Bronchial epithelial cell (primary cell): Measurements from ENCODE around the gene SCRN3. TPM values are rescaled to one million over a fixed set of nuclear protein-coding genes. Genes with fewer than 3 reads are reported as not detected.

ENCODE experiments used
- DNase-seq: peaks from one replicate; pipeline ENCODE4 v3.0.0-alpha.2; 2010; ENCODE audit warnings: low read depth
- FAIRE-seq: peaks from 2 replicates; lab custom pipeline; 2011; peaks lifted over from hg19 to GRCh38; lab: Jason Lieb, UNC
- H3K27me3 ChIP-seq: 2 replicates; pipeline ENCODE4 v1.5.1; 2011; ENCODE audit warnings: low read length; ENCODE audit not compliant: control insufficient read depth, insufficient read depth
- H3K36me3 ChIP-seq: 2 replicates; pipeline ENCODE4 v1.5.1; 2011; ENCODE audit warnings: low read length; ENCODE audit not compliant: control insufficient read depth, insufficient read depth
- H3K4me3 ChIP-seq: 2 replicates; pipeline ENCODE4 v1.5.1; 2011; ENCODE audit warnings: mild to moderate bottlenecking, low read depth, low read length, control low read depth
- total RNA-seq: library from RNA; depleted of rRNA; stranded (reverse); fragments of >200 nt; gene quantifications from 2 replicates; pipeline ENCODE4 v1.2.1, GENCODE V29; 2014
- TF ChIP-seq, protein P1 (sequence below): IDR thresholded peaks from 2 replicates; pipeline ENCODE4 v1.5.1; 2011; ENCODE audit warnings: mild to moderate bottlenecking, moderate library complexity, low read length, control low read depth, inconsistent platforms; ENCODE audit not compliant: insufficient read depth, severe bottlenecking

Gene SCRN3
- total RNA-seq, 1 donor from 2014 or later = 20.0 TPM

DNA sequence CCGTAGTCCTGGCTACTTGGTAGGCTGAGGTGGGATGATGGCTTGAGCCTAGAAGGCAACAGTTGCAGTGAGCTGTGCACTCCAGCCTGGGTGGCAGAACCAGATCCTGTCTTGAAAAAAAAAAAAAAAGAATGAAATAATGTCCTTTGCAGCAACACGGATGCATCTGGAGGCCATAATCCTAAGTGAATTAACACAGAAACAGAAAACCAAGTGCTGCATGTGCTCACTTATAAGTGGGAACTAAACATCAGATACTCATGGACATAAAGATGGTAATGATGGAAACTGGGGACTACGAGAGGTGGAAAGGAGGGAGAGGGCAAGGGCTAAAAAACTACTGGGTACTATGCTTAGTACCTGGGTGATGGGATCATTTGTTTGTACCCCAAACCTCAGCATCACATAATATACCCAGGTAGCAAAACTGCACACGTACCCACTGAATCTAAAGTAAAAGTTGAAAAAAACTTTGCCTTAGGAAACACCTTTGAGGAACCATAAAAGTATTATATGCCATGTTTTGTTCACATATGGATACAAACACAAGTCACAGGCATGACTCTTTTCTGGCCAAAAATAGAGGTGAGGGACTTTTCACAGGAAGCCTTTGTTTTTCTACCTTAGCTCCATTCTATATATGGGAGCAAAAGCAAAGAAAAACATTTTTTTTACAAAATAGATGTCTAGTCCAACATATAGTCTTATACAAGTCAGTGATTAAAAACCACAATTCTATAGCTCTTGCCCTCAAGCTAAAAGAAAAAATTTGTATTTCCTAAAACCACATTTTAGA, 54.7 kb downstream of the SCRN3 start:
- FAIRE-seq (no peak), DNase-seq (no peak)
- H3K36me3 ChIP-seq = no peaks in the 10 kb centered on the region
- no peak overlapping the region for H3K4me3 ChIP-seq
- TF ChIP-seq, protein P1, sequence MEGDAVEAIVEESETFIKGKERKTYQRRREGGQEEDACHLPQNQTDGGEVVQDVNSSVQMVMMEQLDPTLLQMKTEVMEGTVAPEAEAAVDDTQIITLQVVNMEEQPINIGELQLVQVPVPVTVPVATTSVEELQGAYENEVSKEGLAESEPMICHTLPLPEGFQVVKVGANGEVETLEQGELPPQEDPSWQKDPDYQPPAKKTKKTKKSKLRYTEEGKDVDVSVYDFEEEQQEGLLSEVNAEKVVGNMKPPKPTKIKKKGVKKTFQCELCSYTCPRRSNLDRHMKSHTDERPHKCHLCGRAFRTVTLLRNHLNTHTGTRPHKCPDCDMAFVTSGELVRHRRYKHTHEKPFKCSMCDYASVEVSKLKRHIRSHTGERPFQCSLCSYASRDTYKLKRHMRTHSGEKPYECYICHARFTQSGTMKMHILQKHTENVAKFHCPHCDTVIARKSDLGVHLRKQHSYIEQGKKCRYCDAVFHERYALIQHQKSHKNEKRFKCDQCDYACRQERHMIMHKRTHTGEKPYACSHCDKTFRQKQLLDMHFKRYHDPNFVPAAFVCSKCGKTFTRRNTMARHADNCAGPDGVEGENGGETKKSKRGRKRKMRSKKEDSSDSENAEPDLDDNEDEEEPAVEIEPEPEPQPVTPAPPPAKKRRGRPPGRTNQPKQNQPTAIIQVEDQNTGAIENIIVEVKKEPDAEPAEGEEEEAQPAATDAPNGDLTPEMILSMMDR = no peak
- H3K27me3 ChIP-seq = no peaks in the 10 kb centered on the region

DNA sequence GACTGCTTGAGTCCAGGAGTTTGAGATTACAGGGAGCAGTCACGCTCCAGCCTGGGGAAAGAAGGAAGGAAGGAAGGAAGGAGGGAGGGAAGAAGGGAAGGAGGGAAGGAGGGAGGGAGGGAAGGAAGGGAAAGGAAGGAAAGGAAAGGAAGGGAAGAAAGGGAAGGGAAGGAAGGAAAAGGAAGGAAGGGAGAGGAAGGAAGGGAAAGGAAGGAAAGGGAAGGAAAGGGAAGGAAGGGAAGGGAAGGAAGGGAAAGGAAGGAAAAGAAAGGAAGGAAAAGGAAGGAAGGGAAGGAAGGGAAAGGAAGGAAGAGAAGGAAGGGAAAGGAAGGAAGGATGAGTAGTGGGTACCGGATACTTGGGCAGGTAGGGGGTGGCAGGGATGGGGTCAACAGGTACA, 59.0 kb downstream of the SCRN3 start:
- TF ChIP-seq, protein P1 = no peak
- FAIRE-seq = no peak

DNA sequence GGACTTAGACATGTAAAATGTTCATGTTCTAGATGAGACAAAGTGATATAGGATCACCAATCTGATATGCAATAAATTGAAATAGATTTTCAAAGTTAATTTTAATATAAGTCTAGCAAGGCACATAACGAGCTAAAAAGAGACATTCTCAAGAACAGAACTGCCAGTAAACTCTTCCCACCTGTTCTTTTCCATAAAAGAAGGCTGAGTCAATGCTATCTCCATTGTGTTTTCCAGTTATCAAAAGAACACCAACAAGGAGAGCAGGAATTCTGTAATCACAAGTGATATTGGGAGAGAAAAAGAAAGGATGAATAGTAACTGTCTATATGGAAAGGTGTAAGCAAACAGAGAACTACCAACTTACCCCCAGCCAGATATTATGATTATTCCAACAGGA, 65.7 kb downstream of the SCRN3 start:
- H3K4me3 ChIP-seq = no peak overlapping the region
- FAIRE-seq (no peak), DNase-seq (no peak)
- TF ChIP-seq, protein P1 = no peak
- H3K36me3 ChIP-seq = no peaks in the 10 kb centered on the region
- H3K27me3 ChIP-seq = no peaks in the 10 kb centered on the region

More for the DNA sequence above, 59.0 kb downstream of the SCRN3 start:
- Histone ChIP-seq H3K4me3 (no peak overlapping the region), H3K27me3 (no peaks in the 10 kb centered on the region), H3K36me3 (no peaks in the 10 kb centered on the region)
- no peak for DNase-seq

DNA sequence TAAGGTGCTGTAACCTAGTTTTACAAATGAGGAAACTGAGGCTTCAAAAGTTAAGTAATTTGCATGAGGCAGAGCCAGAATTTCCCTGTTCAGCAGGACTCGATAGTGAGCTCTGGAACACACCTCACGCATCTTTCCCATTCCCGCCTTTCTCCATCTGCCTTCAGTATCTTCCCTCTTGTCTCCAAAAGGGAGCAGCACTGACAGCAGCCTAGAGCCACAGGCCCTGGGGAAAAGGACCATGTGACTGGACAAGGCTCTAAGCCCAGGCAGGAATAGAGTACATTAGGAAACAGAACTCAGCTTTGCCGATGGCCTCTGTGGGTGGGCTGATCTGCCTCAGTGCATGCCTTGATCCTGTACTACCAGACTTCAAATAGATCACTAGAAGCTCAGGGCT, 69.8 kb downstream of the SCRN3 start:
- DNase-seq (no peak), FAIRE-seq (no peak)
- no peaks in the 10 kb centered on the region for H3K36me3 ChIP-seq
- no peak overlapping the region for H3K4me3 ChIP-seq
- H3K27me3 ChIP-seq = no peaks in the 10 kb centered on the region
- TF ChIP-seq, protein P1 = no peak

DNA sequence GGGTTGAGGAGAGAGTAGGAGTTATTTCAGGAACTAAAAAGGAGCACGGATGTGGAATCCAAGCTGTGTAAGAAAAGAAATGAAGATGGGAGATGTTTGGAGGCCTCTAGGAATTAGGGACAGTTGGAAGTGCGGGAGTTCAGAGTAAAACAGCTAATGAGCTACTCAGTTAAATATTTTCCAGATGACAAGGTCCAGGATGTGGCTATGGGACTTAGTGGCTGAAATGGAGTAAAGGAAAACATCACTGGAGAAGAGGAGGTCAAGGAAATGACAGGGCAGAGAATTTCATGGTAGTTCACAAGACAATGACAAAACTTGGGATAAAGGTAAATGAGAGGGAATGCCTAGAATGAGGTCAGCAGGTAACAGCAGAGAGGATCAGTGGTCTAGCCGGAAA, 78.3 kb downstream of the SCRN3 start:
- DNase-seq (no peak), FAIRE-seq (no peak)
- TF ChIP-seq, protein P1 = no peak
- H3K36me3 ChIP-seq = no peaks in the 10 kb centered on the region
- H3K4me3 ChIP-seq = no peak overlapping the region
- no peaks in the 10 kb centered on the region for H3K27me3 ChIP-seq
